AG08395 (cell line): ENCODE results near the gene MLC1.

ENCODE experiments used
- DNase-seq: peaks from one replicate; pipeline ENCODE4 v3.0.0; 2012; ENCODE audit warnings: mixed read lengths, low spot score

Gene MLC1

DNA sequence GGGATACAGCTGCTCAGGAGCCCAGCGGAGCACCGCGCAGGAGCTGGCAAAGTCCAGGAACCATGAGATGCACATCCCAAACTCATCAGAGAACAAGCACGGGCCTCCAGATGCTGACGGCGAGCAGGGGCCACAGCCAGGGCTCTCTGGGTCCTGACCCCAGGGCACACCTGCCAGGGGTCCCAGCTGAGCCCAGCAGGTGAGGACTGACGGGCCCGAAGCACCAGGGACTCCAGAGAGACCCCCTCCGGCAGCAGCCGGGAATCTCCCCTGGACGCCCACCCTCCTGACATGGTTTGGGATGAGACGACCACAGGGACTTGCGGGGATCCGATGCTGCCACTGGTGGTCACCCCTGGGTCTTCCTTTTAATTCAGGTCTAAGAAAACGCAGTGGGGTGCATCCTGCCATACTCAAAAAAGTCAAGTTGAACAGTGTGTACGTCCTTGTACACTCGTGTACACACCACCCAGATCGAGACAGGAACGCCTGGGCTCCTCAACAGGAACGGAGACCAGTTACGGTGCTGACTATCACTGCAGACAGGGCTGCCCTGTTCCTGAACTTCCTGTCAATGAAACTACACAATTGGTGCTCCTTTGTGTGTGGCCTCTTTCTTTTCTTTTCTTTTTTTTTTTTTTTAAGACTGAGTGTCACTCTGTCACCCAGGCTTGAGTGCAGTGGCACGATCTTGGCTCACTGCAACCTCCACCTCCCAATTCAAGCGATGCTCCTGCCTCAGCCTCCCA lies 49.1 kb downstream of the MLC1 start:
- DNase-seq: no peak

DNA sequence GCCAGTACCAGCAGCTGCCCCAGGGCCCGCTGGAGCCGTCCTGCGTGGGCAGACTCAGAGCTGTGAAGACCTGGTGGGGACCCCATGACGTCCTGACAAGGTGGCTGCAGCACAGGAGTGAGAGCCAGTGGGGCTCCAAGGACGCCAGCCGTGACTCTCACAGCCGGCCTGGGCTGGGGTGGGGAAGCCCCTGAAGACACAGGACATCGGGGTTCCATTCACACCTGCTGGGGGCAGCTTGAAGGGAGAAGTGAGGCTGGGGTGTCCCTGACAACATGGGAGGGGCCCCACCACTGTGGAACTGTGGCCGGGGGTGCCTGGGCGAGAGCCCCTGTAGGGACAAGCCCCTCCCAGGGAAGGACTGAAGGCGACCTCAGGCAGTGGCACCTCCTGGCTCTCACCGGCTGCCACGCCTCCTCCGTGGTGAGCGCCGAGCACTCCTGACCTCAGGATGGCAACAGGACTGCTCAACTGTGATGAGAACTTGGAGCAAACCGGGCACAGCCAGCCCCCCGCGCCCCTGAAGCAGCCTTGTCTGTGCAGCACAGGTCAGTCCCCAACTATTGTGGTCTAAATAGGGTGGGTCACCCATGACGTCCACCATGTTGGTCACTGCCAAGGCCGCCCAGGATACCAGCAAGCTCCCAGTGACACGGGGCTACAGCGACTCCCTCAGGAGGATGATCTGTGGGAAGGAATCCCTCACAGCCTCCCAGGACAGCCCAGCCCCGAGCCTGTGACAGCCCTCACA lies 49.9 kb downstream of the MLC1 start:
- no peak for DNase-seq

DNA sequence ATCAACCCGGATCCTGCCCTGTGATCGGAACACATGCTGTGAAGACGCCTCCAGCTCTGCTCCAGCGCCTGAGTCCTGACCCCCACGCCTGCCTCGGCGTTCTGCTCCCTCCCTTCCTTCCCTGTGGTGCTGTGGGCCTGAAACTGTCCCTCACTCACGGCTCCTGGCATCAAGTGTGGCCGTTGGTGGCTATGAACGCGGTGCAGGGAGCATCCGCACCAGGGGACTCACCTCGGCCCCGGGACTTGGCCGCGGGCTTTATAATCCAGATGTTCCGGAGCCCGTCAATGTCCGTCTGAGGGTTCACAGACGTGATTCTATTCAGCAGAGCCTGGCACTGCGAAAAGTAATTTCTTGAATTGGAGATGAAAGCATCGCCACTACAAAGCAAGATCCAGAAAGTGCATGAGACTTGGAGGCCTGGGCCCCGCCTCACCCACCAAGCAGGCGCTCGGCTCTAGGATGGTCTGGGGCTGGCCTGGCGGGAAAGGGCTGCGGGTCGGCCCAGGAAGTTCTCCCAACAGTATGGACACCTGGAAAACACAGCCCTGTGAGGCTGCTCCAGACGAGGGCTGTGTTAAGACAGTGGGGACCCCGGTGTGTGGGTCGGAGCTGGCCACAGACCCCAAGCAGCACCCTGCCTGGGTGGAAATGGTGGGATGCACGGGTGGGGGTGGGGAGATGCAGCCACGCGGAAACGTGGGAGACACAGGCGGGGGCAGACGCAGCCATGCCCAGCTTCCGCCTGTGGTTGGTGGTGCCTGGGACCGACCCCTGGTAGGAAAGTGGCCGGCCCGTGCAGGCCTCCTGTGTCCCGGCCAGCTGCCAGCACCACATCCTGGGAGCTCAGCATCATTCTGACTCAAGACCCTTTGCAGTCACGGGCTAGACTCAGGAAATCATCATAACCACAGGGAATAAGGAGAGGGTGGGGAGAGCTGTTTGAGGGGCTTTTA lies 50.8 kb downstream of the MLC1 start:
- no peak for DNase-seq

DNA sequence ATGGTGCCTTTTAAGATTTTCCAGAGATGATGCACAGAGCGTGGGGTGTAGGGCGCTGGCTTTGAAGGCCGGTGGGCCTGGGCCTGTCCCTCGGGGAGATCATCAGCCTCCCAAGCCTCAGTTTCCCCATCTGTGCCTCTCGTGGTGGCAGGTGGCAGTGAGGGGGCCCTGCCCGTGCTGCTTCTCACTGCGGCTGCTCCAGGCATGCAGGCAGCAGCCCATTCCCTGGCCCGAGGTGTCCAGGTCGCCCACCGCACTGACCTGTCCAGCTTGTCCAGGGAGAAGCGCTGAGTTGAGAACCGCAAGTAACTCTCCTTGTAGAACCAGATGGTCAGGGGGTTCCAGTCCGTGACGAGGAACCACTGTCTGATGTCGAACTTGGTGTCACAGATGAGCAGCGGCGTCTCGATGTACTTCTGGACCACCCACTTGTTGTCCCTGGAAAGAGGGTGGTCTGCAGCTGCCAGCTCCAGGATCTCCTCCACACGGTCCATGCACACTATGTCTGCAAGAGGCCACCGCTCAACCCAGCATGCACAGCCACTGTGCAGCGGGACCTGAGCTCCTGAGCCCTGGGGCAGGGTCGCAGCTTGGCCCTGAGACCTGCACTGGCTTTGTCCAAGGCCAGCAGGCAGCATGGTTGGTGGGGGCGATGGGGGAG lies 52.2 kb downstream of the MLC1 start:
- DNase-seq: no peak

DNA sequence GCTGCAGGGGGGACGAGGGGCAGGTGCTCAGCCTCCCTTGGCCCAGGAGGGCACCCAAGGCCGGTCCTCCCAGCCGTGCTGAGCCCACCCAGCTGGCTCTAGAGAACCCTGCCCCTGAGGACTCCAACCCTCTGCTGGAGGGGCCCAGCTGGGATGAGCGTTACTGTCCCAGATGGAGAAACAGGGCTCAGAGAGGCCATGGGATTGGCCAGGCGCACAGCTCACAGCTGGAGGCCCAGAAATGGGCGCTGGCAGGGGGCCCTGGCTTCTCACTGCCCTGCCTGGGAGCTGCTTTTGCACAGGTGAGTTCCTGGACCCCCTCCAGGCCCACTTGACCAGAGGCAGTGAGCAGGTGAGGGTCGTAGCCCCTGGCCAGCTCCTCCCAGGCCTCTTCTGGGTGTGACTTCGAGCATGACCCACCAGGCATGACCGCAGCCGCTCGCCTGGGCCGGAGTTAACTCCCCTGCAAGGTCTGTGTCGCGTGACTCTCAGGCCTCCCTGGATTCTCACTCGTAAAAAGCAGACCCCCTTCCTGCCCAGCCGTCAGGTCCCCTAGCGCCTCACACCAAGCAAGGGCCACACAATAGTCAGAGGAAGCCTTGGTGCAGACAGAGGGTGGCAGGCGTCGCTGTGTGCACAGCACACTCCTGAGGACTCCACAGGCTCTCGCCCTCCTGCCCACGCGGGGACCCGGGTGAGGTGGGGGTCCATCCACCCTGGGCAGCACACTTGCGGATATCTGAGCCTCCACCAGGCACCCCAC lies 52.9 kb downstream of the MLC1 start:
- DNase-seq: no peak

DNA sequence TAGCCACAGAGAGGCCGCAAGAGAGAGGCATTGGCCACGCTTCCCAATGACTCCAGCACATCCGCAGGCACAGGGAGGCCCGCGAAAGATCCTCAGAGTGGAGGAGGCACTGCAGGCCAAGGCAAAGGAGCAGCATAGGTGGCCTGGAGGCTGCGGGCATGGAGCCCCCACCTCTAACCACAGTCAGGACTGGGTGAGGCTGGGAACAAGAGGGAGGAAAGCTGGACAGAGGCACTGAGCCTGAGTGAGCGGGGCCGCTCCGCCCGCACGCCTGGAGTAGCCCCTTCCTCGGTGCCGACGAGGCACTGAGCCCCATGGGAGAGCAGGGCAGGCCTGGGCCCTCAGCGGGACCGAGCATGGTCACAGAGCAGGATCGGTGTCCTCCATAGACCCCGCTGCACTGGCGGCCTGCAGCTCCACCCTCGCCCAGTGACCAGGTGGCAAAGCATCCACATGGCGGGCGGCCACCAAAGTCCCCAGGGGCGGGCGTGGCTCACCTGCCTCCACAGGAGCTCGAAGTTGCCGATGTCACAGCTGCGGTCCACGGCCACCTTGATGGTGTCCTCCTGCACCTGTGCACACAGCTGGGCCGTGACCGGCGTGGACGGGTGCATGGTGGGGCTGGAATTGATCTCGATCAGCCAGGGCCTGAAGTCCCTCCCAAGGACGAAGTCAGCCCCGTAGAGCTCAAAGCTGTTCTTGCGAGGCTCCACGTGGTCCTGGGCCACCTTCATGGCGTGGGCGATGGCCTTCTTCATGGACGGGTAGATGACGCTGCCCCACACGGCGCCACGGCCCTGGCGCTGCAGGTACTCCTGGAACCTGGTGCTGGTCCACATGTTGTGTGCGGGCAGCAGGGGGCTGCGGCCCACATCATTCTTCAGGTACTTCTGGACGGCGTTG lies 53.8 kb downstream of the MLC1 start:
- no peak for DNase-seq

DNA sequence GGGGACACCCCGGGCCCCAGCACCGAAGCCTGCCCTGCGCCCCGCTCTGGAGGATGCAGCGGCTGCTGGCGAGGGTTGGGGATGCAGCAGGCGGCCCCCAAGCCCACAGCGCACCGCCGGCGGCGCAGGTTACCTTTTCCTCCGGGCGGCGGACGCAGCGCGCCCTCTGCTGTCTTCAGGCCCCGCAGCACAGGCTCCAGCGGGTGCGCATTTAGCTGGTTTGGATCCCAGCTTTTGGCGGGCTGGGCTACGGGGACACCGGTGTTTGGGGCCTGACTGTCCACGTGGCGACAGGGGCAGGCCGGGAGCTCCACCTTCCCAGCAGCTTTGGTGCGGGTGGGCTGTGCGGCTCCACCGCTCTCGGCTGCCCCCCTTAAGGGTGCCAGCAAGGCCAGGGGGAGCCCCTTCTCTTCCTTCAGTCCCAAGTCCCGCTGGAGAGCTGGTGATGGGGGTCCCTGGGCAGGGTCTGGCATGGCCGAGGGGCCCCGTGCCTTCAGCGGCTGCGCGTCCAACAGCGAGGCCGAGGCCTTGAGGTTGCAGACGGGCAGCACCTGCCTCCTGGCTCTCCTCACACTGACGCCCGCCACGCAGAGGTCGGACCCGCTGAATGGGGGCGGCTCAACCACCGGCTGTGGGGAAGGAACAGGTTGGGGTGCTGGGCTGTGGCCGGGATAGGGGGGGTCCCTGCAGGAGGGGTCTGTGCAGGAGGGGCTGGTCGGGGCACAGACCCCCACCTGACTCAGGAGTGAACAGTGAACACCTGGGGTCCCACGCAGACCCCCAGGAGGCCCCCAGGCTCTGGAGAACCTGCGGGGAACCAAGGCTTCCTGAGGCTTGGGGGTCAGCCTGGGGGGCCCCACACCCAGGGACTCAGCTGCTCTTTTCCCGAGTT lies 54.7 kb downstream of the MLC1 start:
- peak; percentile 88 for DNase-seq

DNA sequence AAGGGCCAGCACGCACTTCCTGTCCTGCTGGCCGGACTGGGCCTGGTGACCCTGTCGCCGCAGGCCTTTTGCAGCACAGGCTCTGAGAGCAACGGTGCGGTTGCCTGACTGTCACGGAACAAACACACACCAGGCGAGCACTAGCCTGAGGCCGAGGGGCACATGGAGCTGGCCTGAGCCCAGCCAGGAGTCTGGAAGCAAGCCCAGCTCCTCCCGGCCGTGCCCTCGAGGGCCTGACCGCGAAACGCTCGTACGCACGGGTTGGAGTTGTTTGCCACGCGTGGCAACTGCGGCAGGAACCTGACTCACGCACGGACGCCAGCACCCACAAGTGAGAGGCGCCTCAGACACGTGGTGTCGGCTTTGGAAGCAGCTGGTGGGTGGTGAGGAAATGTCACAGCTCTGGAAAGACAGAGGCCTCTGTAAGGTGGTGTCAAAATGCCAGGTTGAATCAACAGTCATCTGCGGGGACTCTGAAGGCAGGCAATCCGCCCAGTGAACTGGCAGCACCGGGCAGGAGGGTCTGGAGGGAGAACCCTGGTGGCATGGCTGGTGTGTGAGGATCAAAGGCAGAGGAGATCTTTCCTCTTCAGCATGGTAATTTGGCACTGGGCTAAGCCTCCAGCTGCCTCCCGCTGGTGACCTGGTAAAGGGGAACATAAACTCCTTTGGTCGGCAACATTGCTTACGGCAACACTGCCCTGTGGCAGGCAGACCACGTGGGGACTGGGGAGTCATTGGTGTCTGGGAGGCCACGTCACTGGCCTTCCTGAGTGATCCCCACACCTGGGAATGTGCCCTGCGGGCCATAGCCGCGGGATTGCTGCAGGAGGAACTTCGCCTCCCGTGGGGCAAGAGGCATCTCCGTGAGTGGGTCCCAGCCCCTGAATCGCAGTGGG lies 57.3 kb downstream of the MLC1 start:
- DNase-seq: no peak

DNA sequence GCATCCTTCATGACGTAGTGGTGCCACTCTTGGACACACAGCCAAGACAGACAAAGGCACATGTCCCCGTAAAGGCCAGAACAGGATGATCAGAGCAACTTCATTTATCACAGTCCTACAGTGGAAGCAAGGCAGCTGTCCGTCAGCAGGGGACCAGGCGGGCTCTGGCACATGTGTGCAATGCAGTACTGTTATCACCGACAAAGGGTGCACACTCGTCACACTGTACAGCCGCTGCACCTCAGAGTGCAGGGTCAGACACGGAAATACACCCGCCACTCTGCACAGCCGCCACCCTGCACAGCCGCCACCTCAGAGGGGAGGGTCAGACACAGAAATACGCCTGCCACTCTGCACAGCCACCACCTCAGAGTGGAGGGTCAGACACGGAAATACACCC lies 59.2 kb downstream of the MLC1 start:
- no peak for DNase-seq

DNA sequence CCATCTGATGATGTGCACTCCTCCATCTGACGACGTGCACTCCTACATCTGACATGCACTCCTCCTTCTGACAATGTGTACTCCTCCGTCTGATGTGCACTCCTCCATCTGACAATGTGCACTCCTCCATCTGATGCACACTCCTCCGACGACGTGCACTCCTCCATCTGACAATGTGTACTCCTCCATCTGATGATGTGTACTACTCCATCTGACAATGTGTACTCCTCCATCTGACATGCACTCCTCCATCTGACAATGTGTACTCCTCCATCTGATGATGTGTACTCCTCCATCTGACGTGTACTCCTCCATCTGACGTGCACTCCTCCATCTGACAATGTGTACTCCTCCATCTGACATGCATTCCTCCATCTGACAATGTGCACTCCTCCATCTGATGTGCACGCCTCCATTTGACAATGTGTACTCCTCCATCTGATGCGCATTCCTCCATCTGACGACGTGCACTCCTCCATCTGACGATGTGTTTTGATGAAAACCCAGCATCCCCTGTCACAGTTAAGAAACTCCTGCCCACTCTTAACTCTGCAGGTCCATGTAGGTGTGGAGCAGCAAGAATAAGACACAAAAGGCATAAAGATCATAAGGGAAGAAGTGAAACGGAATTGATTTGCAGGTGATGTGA lies 62.9 kb downstream of the MLC1 start:
- no peak for DNase-seq

DNA sequence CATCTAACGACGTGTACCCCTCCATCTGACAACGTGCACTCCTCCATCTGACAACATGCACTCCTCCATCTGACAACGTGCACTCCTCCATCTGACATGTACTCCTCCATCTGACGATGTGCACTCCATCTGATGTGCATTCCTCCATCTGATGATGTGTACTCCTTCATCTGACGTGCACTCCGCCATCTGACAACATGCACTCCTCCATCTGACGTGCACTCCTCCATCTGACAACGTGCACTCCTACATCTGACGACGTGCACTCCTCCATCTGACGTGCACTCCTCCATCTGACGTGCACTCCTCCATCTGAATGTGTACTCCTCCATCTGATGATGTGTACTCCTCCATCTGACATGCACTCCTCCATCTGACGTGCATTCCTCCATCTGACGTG lies 64.6 kb downstream of the MLC1 start:
- DNase-seq: no peak

DNA sequence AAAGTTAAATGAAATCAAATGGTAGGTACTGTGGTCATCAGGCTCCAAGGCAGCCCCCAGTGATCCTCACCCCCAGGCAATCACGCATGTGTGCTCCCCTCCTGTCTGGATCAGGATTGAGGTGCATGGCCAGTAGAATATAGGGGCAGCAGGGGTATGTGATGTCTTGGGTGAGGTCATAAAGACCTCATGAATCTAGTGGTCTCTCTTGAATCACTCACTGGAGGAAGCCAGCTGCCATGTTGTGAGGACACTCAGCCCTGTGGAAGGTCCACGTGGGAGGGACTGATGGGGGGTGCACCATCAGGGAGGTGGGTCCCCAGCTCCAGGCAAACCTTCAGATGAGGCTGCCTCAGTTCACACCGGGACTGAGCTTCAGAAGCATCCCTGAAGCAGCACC lies 65.9 kb downstream of the MLC1 start:
- no peak for DNase-seq

DNA sequence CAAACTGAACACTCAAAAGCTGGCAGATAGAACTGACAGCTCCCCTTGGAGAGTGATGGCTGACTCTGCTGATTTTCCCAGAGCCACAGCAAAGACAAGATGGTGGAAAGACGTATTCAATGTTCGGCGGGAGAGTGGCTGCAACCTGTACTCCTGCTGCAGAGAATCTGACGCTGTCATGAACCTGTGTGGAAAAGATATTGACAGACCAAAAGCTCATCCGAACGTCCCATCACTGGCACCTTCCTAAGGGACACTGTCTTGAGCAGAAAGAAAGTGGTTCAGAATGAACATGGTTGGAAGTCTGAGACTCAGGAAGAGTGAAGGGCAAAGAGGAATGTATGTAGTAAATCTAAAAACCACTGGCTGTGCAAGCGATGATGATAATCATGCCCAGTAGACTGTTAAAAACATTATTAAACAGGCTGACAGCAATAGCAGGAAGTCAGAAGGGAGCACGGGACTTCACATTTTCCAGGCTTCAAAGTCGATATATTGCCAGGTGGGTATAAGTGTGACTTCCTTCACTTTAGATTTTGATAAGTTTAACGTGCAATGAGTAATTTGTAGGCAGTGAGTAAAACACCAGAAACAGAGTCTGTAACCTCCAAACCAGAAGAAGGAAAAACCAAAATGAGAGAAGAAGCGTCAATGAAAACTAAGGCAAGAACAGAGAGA lies 66.5 kb downstream of the MLC1 start:
- DNase-seq: no peak

DNA sequence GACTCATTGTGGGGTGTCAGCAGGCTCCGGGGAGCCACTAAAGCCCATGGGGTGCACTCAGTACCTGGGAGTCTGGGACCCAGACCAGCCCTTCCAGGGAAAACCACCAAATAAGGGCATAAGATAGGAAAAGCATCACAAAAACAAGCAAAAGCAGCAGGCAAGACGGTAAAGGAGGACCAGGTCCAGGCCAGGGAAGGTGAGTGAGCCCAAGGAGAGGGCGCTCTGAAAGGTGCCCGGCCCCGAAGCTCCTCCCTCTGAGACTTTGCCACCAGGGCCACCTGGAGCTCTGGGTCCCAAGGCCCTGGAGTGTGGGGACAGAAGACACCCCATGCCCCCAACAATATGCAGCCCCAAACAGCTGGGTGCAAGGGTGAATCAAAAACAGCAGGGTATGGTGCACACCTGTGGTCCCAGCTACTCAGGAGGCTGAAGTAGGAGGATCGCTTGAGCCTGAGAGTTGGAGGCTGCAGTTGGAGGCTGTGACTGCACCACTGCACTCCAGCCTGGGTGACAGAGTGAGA lies 67.5 kb downstream of the MLC1 start:
- DNase-seq: no peak

DNA sequence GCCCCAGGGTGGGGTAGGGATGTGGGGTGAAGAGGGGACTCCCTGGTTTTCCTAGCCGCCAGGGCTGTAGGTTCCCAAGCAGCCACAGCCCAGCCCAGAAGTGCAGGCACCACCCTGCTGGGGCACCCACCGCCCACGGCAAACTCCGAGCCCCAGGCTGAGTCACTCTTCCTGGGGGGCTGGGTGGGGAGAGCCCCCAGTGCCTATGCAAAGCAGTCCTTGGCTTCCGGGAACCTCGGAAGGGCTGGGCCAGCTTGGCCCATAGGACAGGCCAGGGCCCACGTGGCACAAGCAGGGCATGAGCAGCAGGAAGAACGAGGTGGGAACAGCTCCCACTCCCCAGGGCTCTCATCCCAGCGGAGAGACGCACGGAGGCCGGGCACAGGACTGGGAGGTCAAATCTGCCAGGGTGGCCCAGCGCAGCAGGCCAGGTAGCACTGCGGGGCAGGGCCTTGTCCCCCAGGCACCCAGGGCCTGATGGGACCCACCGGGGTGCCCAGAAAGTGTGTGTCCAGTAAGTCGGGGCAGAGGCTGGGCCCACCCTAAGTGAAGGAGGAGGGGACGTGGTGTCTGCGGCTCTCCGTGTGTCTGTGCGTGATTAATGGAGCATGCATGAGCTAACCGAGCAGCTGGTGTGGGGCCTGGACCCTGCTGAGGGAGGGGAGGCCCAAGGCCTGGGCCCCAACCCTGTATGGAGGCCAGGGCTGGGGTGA lies 68.1 kb downstream of the MLC1 start:
- DNase-seq: no peak
